Heart left ventricle (tissue), 13 donors: ENCODE measurements around the gene SYPL1.

ENCODE experiments used
- POLR2A ChIP-seq, 2 donors: fragments of 450-650 bp; IDR thresholded peaks; one replicate each; pipeline ENCODE4 v1.6.1; 2017; ENCODE audit warnings: antibody characterized with exemption in 2 of 2, mild to moderate bottlenecking in 2 of 2, moderate library complexity in 2 of 2
- TF ChIP-seq, protein P1 (sequence below), 12 donors: fragments of 200-600 bp; sonication (generic) in 4 of 12; IDR thresholded peaks; one replicate each; pipeline versions ENCODE4 v1.5.0 to v1.8.0; 2018 to 2022; ENCODE audit warnings: antibody characterized with exemption in 12 of 12, mild to moderate bottlenecking in 5 of 12
- donor health status: ischemic (EF 13 %, LVEDD 7.1; RV severe dilation, severe dysfunction).
- donor health status: DM: no; HTN: yes; CAD: no.
- donor health status: DM: no; HTN: no; CAD: no.
- donor health status: ischemic (EF 25% LVEDD 6.9; RV normal size, moderate dysfunction).
- donor health status: ischemic (EF 25% LVEDD 5.7; RV mildly dilated, moderate dysfunction).
- donor health status: ischemic (EF 35%, LVEDD 5.7; RV mildly dilated, moderate dysfunction).
- donor health status: nonischemic (EF 11% LVEDD 7.7; RV severe dilation, severe dysfunction).
- donor health status: DM: yes; HTN: yes; CAD: no.
- donor health status: PGD.
- donor health status: ischemic (EF 29% LVEDD 5.4; RV normal size, mild dysfunction).
- donor health status: nonischemic (EF 23%, LVEDD 6.1; RV moderate dilation, normal function).

DNA sequence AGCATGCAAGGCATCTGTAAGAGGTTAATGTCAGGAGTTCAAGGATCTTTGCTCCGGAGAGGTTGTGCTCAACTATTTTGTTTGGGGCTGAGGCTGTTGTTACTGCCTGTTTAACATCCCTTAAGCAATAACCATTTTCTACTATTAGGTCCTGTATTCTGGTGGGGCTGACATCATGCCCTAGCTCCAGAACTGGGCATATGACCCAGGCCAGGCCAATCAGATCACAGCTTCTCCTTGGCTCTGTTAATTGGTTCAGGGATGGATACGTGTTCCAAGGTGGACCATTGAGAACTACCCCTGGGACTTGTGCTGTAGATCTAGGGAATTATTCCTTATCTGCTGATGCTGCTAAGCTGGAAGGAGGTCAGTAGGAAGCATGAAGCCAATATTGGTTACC lies 67.0 kb downstream of the SYPL1 start:
- TF ChIP-seq, protein P1, sequence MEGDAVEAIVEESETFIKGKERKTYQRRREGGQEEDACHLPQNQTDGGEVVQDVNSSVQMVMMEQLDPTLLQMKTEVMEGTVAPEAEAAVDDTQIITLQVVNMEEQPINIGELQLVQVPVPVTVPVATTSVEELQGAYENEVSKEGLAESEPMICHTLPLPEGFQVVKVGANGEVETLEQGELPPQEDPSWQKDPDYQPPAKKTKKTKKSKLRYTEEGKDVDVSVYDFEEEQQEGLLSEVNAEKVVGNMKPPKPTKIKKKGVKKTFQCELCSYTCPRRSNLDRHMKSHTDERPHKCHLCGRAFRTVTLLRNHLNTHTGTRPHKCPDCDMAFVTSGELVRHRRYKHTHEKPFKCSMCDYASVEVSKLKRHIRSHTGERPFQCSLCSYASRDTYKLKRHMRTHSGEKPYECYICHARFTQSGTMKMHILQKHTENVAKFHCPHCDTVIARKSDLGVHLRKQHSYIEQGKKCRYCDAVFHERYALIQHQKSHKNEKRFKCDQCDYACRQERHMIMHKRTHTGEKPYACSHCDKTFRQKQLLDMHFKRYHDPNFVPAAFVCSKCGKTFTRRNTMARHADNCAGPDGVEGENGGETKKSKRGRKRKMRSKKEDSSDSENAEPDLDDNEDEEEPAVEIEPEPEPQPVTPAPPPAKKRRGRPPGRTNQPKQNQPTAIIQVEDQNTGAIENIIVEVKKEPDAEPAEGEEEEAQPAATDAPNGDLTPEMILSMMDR (IDR thresholded peaks at IDR 0.05): no peak
- no peak for TF ChIP-seq POLR2A (IDR thresholded peaks at IDR 0.05)
